Stimulated activated CD4-positive, alpha-beta T cell treated with anti-CD3 and anti-CD28 coated beads, Interleukin-15, amount 100 ng/mL, for 1 hour (primary cell): Measurements from ENCODE around the gene RRH.
"Not testable (repeated sequence)": the region's sequence is repeated elsewhere in the genome, so short reads cannot be mapped to it uniquely, and the experiment has no call there.

ENCODE experiments used
- DNase-seq, 2 donors: peaks; one replicate each; pipeline ENCODE4 v3.0.0-alpha.2; 2020; ENCODE audit warnings: low read depth in 1 of 2, low spot score in 1 of 2

Gene RRH, protein sequence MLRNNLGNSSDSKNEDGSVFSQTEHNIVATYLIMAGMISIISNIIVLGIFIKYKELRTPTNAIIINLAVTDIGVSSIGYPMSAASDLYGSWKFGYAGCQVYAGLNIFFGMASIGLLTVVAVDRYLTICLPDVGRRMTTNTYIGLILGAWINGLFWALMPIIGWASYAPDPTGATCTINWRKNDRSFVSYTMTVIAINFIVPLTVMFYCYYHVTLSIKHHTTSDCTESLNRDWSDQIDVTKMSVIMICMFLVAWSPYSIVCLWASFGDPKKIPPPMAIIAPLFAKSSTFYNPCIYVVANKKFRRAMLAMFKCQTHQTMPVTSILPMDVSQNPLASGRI

DNA sequence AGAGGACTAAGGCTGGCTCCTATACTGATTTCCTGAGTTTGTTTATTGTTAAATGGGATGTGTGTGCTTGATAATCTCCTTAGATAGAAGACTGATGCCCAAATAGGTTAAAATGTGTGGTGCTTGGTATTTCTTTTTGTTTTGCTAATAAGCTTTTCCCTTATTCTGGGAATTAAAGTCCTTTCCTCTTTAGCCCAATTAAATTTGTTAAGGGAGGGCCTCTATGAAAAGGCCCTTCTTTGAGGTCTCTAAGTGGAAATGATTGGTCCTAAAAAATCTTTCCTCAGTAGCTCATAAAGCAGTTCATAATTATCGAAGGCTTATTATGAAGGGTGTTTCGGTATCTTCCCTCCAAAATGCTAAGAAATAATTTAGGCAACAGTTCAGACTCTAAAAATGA, at the start of gene RRH:
Gene RRH, plus strand, starts transcription at position 301 of the 400 bp plus-strand sequence. Its CDS starts 56 bp downstream, at position 357.
- no peak for DNase-seq

DNA sequence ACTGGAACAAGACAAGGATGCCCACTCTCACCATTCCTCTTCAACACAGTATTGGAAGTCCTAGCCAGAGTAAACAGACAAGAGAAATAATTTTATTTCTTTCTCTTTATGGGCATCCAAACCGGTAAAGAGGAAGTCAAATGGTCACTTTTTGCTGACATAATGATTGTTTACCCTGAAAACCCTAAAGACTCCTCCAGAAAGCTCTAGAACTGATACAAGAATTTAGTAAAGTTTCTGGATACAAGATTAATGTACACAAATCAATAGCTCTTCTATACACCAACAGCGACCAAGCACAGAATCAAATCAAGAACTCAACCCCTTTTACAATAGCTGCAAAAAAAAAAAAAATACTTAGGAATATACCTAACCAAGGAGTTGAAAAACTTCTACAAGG, 45.7 kb upstream of the RRH start:
- not testable (repeated sequence) for DNase-seq

DNA sequence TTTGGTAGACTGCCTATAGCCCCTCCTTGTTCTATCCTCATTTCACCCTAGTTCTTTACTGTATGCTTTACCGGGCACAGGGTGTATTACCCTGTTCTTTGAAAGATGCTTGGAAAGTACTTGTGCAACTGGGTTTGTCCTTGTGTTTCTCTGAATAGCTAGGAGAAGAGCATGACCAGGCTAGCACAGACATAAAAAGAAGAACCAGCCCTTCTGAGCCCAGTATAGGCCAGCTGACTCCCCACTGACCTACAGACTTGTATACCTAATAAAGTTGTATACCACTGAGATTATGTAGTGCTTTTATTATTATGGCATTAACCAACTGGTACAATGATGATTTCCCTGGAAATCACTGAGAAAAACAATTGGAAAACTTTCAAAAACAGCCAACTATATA, 40.9 kb upstream of the RRH start:
- DNase-seq, result no peak

DNA sequence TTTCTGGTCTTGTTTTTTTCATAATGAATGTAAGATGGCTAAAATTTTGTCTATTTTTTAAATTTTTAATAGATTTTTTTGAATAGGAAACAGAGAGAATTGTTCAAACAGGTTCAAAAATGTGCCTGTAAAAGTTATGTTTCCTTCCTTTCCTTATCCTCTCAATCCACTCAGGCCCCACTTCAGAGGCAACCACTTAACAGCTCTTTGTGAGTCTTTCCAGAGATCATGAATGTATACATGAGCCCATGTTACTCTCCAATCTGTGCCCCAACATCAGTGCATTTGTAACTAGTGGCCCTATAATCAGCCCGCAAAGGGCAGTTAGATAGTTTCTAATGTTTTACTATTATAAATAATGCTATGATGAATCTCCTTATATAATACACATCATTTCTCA, 40.0 kb upstream of the RRH start:
- no peak for DNase-seq

DNA sequence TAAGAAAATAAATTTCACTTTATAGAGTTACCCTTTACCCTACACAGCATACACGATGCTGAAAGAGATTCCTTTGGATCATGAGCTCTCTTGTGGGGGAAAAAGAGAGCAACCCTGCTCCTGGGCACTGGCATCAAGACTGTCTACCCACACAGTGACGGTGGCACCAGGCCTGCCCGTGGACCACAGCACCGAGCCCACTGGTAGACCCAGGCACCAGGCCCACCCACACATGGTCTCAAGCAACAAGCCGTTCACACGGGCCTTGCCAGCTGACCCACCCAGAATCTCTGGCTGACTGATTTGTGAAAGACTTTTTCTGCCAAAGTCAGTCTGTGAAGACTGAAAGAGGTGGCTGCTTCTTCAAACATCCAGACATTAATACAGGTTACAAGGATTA, 32.7 kb upstream of the RRH start:
- DNase-seq, result no peak

DNA sequence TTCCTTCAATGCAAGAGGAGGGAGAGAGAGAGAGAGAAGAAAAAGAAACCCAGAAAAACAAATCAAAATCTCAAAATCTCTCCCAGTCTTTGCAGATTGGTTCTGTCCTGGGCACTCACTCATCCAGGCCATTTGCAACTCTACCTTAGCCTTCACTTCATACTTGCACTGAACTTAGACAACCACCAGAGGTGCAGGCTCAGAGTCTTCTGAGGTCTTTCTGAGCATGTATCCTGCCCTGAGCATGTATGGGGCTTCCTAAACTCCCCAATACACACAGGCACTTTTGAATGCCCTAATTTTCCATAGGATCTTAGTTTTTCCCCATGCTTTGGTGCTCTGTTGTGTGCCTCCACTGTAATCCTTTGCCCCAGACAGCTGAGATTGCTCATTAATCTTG, 28.9 kb upstream of the RRH start:
- no peak for DNase-seq

DNA sequence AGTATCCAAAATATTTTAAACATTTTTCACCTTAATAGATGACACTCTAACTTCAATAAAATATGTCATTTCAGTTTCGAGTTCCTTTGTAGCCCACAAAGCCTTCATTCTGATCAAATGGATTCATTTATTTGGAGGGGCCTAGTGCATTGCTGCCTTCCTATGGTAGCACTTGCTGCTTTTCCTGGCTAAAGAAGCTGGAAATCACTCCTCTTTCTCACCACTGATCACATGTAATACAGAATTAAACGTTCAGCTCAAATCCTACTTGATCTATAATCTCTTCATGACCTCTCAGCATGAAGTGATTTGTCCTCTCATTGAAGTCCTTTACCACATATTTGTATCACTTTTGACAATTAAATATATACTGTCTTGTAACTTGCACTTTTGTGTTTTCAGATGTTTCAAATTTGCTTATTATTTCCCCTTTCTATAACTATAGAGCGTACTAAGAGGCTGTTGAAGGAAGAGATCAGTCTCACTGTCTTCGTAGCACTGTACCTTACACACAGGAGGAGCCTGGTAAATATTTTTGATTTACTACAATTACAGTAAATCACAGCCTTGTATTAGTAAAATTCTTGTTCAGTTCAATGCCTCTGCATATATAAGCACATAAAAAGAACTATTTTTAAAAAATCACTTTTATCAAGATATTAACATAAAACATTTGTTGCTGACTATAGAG, 26.5 kb upstream of the RRH start:
- DNase-seq, result no peak

DNA sequence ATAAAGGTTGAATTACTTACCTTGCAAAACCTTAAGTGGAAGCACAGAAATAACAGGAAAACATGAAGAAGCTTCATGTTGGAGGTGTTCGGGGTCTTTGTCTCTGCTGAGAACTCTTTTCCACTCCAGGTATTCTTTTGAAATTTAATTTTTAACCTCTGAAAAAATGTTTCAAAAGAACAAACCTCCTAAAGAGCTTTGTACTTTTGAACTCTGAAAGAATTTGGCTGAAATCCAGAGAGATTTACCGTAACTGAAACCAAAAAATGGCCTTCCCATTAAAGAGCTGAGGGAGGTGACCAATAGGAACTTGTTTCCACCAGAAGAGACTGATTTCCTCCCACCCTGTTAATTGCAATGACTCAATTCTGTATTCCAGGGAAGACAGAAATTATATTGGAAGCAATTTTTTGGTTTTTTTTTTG, 25.9 kb upstream of the RRH start, which contains the start of gene CFI:
Gene CFI, minus strand, starts transcription at position 105 of the 425 bp plus-strand sequence. Its CDS starts 28 bp downstream, at position 77.
- DNase-seq, result no peak

DNA sequence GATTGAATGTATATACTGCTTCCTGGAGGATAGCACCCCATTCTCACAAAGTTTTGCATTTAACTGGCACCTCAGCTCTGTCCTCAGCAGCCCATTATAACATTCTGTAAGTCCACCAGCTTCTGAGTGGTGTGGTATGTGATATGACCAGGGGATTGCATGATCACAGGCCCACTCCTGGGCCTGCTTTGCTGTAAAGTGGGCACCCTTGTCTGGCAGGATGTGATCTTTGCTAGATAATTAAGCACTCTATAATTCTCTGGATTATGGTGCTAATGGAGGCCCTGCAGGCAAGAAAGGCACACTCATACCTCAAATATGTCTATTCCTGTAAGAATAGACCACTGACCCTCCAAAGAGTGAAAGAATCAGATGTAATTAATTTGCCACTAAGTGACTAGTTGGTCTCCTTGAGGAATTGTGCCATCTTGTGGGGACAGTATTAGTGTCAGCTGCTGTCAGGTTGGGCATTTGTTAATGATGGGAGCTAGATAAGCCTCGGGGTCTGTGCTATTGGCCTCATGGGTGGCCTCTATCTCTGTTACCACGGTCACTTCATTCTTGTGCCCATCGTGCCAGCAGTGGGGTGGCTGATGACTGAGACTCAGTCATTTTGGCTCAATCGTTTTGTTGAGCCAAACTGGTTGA, 23.7 kb upstream of the RRH start:
- no peak for DNase-seq

DNA sequence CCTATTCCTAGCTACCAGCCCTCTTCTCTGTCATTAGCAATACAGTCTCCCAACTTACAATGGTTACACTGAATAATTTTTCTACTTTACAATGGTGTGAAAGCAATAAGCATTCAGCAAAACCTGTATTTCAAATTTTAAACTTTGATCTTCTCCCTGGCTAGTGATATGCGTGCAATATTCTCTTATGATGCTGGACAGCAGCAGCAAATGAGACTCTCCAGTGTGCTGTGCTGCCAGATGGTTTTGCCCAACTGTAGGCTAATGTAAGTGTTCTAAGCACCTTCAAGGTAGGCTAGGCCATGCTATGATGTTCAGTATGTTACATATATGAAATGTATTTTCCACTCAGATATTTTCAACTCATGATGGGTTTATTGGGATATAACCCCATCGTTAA, 18.1 kb upstream of the RRH start:
- no peak for DNase-seq

DNA sequence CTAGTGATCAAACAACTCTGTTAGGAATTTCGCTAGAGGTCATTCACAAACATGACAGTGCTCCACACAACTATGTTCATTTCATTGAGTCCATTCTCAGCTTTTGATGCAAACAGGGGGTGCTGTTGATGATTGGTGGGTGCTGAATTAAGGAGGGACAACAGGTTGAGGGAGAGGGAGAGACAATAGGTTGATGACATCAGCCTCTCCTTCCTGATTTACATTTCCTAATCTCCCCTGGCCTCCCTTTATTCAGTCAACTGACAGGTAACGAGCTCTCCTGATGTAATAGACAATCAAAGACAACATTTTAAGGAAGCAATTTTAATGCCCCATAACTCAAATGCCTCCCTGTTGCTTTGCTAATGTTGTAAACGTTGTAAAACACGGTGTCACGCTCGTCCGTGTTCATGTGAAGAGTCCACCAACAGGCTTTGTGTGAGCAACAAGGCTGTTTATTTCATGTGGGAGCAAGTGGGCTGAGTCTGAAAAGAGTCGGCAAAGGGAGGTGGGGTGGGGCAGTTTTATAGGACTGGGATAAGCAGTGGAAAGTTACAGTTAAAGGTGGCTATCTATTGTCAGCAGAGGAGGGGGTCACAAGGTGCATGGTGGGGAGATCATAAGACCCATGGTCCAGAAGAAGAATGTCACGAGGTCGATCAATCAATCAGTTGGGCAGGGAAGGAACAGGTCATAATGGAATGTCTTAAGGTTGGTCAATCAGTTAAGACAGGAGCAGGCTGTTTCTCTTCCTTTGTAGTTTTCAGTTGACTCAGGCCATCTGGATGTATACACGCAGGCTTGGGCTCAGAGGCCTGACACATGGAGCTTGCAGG, 17.0 kb upstream of the RRH start:
- DNase-seq, result no peak

DNA sequence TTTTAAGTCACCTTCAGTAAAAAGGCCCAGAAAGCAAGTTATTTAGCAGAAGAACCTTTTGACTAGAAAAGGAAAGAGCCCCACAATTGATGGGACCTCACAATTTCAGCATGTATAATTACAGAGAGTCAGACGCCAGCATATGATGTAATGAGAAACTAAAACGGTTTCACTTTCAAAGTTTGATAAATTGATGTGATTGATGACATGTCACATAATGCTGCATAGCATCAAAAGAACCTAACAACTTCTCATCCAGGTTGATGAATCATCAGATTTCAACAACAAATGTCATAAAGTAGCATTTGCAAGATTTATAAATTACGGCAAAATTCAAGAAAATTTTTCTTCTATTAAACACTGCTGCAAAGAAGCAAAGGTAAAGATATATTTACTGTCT, 16.1 kb upstream of the RRH start:
- no peak for DNase-seq

DNA sequence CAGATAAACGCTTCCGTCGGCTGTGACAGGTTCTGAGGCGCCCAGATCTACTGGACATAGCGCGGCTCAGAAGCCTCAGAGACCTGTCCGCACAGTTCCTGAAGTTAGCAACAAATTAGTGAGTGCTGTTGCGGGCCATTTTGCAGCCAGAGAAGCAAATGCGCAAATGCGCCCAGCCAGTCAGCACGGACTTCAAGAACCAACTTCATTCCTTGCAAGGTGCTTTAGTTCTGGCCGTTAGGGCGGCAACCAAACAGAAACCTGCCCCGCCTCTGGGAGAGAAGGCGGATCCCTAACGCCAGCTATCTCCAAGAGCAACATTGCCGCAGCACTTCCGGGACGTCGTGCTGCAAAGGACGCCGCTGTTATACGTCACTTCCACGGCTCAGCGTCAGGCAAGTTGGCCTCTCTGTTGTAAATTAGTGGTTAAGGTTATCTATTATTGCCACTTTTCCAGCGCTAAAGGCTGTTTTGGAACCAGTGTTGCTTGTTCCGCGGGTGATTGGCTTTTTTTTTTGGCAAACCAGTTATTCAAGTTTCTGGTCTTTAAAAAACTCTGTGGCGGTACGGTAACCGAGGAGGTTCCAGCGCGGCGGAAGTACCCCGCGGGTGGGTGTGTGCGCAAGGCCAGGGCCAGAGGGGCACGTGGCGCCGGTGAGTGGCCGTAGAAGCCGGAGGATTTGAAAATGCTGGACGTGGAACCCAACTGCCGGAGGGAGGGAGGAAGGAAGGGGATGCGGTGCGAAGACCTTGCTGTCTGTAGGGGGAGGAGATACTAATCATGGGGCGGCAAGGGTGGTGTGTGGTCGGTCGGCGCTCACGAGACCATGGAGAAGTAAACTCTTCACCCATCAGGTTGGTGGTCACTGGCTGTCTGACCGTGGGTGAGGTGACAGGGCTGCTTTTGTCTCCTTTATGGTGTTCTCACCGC, 12.4 kb upstream of the RRH start, which contains the start of gene GAR1:
Gene GAR1, plus strand, starts transcription at position 612 of the 931 bp plus-strand sequence. CDS start 403 bp downstream, outside the sequence.
- DNase-seq, result peak; percentile 63 to 70

DNA sequence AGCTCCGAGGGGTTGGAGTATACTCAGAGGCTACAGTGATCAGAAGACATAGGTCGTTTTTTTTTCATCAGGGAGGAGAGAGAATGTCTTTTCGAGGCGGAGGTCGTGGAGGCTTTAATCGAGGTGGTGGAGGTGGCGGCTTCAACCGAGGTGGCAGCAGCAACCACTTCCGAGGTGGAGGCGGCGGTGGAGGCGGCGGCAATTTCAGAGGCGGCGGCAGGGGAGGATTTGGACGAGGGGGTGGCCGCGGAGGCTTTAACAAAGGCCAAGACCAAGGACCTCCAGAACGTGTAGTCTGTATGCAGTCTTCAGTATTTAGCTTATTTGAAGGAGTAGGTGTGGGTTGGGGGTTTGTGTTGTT, 11.7 kb upstream of the RRH start:
- peak; percentile 4 to 30 for DNase-seq

DNA sequence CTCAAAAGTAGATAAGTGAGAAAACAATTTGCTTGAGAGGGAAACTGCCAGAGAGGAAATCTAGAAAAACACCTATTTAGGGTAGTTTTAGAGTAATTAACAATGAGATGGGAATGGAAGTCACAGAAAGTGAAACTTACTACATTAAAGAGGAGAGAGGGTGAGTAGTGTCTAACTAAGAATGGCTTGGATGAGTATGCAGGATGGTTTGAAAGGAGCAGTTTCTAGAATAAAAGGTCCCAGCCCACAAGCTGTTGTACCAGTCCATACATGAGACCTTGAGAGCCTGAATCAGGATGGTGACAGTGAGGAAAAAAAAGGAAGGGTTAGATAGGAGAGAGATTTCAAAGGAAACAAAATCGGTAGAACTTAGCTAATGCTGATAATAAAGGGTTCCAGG, 10.9 kb upstream of the RRH start:
- no peak for DNase-seq

DNA sequence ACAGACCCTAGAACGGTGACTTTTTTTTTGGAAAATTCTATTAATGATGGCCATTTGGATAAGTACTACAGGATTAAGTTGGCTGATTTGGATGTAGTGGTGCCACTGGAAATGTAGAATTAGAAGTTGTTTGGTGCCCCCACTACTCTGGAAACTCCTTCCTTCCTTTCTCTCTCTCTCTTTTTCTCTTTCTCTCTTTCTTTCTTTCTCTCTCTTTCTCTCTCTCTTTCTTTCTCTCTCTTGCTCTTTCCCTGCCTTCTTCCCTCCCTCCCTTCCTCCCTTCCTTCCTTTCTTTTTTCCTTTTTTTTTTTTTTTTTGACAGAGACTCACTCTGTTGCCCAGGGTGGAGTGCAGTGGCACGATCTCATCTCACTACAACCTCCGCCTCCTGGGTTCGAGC, 9.5 kb upstream of the RRH start:
- no peak for DNase-seq

DNA sequence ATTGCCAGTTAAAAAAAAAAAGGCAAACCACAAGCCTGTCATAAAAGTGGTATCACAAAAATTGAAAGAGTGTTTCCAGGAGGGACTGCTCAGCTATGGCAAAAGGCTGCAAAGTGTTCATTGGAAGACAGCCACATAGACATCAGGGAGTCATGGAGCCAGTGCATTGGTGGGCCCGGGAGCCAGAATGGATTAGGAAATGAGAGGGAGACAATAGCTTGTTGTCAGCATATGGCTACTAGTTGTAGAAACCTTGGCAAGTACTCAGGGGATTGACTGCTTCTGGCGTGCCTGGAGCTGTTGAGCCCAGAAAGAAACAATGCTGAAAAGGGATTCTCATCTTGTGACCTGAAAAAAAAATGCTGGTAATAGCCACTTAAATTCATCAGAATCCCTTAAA, 7.2 kb upstream of the RRH start:
- DNase-seq, result no peak

DNA sequence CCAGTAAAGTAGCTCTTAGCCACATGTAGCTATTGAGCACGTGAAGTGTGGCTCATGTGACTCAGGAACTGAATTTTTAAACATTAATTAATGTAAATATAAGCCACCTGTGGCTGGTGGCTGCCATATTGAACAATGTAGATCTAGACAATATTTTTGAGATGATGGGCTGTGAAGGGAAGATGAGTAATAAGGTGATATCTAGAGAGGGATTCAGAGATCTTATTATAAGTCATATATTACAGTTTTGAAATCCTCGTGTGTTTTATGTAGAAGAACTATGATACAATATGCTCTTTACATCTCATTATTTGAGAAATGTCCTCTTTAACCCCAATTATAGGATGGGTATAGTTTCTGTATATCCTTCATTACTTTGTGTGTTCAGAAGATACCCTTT, 6.6 kb upstream of the RRH start:
- no peak for DNase-seq

DNA sequence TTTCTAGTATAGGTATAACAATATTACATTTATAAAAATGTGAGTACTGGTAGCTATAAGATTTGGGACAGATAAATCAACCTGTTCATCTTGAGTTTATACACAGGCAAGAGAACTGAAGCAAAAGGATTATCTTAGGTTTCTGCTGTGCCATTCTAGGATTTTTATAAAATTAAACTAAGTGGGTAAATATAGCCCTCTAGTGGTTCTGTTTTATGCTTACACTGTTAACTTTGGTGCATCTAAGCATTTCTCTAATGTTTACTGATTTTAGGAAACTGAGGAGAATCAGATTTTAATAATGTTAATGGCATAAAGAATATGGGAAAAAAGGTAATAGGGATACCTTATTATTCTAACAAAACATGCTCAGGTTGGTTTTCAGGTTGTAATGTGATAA, 1.1 kb upstream of the RRH start:
- DNase-seq, result no peak

DNA sequence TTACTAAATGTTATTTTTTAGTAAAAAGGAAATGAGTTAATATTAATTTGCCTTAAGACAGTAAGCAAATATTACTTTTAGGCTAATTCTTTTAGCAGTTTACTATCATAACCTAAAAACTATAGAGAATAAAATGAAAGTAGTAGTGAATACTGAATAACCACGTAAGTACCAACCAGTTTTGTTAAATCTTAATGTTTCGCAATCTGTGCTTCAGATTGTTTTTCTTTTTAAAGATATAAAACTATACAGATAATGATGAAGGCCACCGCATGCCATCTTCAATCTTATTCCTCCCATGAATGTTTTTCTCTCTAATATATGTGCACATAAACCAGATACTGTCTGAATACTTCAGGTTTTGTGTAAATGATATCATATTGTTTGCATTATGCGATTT, 6.0 kb downstream of the RRH start:
- DNase-seq, result no peak
